Retina (tissue), 1 donor: ENCODE data around the gene NFATC2.

ENCODE experiments used
- DNase-seq: peaks from one replicate; pipeline ENCODE4 v3.0.0-alpha.2; 2016

The NFATC2 gene

GRCh38 chr20:51447765-51448148 is 94.8 kb downstream of the NFATC2 start:
- no peak for DNase-seq

GRCh38 chr20:51447097-51447764 is 95.3 kb downstream of the NFATC2 start:
- no peak for DNase-seq

- DNase-seq: no peak
Observed at GRCh38 chr20:51446656-51447055, 95.9 kb downstream of the NFATC2 start.

- no peak for DNase-seq
Observed at GRCh38 chr20:51446230-51446629, 96.3 kb downstream of the NFATC2 start.

- DNase-seq: no peak
Observed at GRCh38 chr20:51445591-51445990, 96.9 kb downstream of the NFATC2 start.

- DNase-seq: no peak
Observed at GRCh38 chr20:51444922-51445438, 97.5 kb downstream of the NFATC2 start.

GRCh38 chr20:51444467-51444866 is 98.1 kb downstream of the NFATC2 start:
- DNase-seq: peak; percentile 76

GRCh38 chr20:51442602-51443001 is 99.9 kb downstream of the NFATC2 start:
- DNase-seq: no peak

GRCh38 chr20:51440589-51440988 is 101.9 kb downstream of the NFATC2 start:
- DNase-seq: no peak

GRCh38 chr20:51439160-51439689 is 103.3 kb downstream of the NFATC2 start:
- no peak for DNase-seq

- DNase-seq: no peak
Observed at GRCh38 chr20:51438136-51438535, 104.4 kb downstream of the NFATC2 start.

- no peak for DNase-seq
Observed at GRCh38 chr20:51437182-51437924, 105.2 kb downstream of the NFATC2 start.

- DNase-seq: no peak
Observed at GRCh38 chr20:51434580-51435247, 107.8 kb downstream of the NFATC2 start.

- DNase-seq: no peak
Observed at GRCh38 chr20:51434026-51434425, 108.5 kb downstream of the NFATC2 start.

GRCh38 chr20:51432875-51433274 is 109.6 kb downstream of the NFATC2 start:
- DNase-seq: no peak

- DNase-seq: no peak
Observed at GRCh38 chr20:51432251-51432784, 110.2 kb downstream of the NFATC2 start.

- no peak for DNase-seq
Observed at GRCh38 chr20:51431321-51431720, 111.2 kb downstream of the NFATC2 start.

- no peak for DNase-seq
Observed at GRCh38 chr20:51430198-51430950, 112.1 kb downstream of the NFATC2 start.

- DNase-seq: no peak
Observed at GRCh38 chr20:51429696-51430095, 112.8 kb downstream of the NFATC2 start.

GRCh38 chr20:51429144-51429482 is 113.4 kb downstream of the NFATC2 start:
- DNase-seq: no peak

GRCh38 chr20:51428401-51429143 is 113.9 kb downstream of the NFATC2 start:
- peak; percentile 34 for DNase-seq
